ENCODE results near the gene CD109. TPM values are rescaled to one million over a fixed set of nuclear protein-coding genes. Genes with fewer than 3 reads are reported as not detected.
A peak's percentile ranks its signal among the peaks of the same experiment; 100 is the strongest.

Gene CD109
- total RNA-seq, 1 donor from 2014 or later = 1.2 TPM

- Mint-ChIP-seq H3K36me3 (no peaks in the 10 kb centered on the region), H3K4me3 (no peak overlapping the region), H3K27me3 (ENCODE audit: insufficient read depth, low read depth) (peaks cover 2% of the 10 kb centered on the region), H3K27ac (no peak overlapping the region), H3K4me1 (no peaks in the 10 kb centered on the region), H3K9me3 (peaks cover 14% of the 10 kb centered on the region)
- Histone ChIP-seq H3K79me2 (ENCODE audit: low read depth) (no peaks in the 10 kb centered on the region), H3K27me3 (no peaks in the 10 kb centered on the region), H3K4me3 (no peak overlapping the region), H3K27ac (no peak overlapping the region), H3K4me1 (no peaks in the 10 kb centered on the region), H3K9me3 (ENCODE audit: low read depth) (no peaks in the 10 kb centered on the region), H3K36me3 (no peaks in the 10 kb centered on the region), H2AFZ (replicated peaks) (peak overlapping the region; percentile 54), H4K20me1 (ENCODE audit: low read depth) (no peaks in the 10 kb centered on the region), H3K4me2 (no peak overlapping the region), H3F3A (ENCODE audit: low read depth) (no peaks in the 10 kb centered on the region), H3K9ac (no peak overlapping the region)
- TF ChIP-seq EZH2 (IDR thresholded peaks at IDR 0.05) = no peak
- peak; percentile 23 for DNase-seq (ENCODE audit: low spot score)
These were observed 7.7 kb upstream of the CD109 start for GRCh38 chr6:73688351-73688750.

GRCh38 chr6:73690056-73690455 is 5.9 kb upstream of the CD109 start:
- H3F3A ChIP-seq (ENCODE audit: low read depth) = no peaks in the 10 kb centered on the region
- H3K36me3 ChIP-seq = no peaks in the 10 kb centered on the region
- DNase-seq (ENCODE audit: low spot score) = no peak
- H3K79me2 ChIP-seq (ENCODE audit: low read depth) = no peaks in the 10 kb centered on the region
- TF ChIP-seq EZH2phosphoT487 (IDR thresholded peaks at IDR 0.05) (no peak), EZH2 (IDR thresholded peaks at IDR 0.05) (no peak), CTCF (IDR thresholded peaks at IDR 0.05) (no peak)
- H3K4me2 ChIP-seq = no peak overlapping the region
- H3K27me3 ChIP-seq = peaks cover 11% of the 10 kb centered on the region
- Mint-ChIP-seq H3K36me3 (no peaks in the 10 kb centered on the region), H3K4me3 (no peak overlapping the region), H3K27ac (no peak overlapping the region), H3K27me3 (ENCODE audit: insufficient read depth, low read depth) (peaks cover 4% of the 10 kb centered on the region), H3K9me3 (peaks cover 5% of the 10 kb centered on the region), H3K4me1 (peaks cover 2% of the 10 kb centered on the region)
- no peak overlapping the region for H3K27ac ChIP-seq
- H3K9me3 ChIP-seq (ENCODE audit: low read depth) = no peaks in the 10 kb centered on the region
- no peak overlapping the region for H3K9ac ChIP-seq
- no peak overlapping the region for H3K4me3 ChIP-seq
- no peaks in the 10 kb centered on the region for H4K20me1 ChIP-seq (ENCODE audit: low read depth)
- H3K4me1 ChIP-seq = no peaks in the 10 kb centered on the region
- H2AFZ ChIP-seq (replicated peaks) = no peak overlapping the region

GRCh38 chr6:73691512-73691911 is 4.5 kb upstream of the CD109 start:
- no peak for TF ChIP-seq EZH2 (IDR thresholded peaks at IDR 0.05)
- TF ChIP-seq EZH2phosphoT487 (IDR thresholded peaks at IDR 0.05) = no peak
- TF ChIP-seq CTCF (IDR thresholded peaks at IDR 0.05) = no peak
- H3K4me1 ChIP-seq = no peaks in the 10 kb centered on the region
- H3K27me3 ChIP-seq = peaks cover 26% of the 10 kb centered on the region
- no peak overlapping the region for H3K9ac ChIP-seq
- H3K9me3 ChIP-seq (ENCODE audit: low read depth) = no peaks in the 10 kb centered on the region
- H3K4me2 ChIP-seq = no peak overlapping the region
- H3K79me2 ChIP-seq (ENCODE audit: low read depth) = no peaks in the 10 kb centered on the region
- peaks cover 5% of the 10 kb centered on the region for H3K9me3 Mint-ChIP-seq
- no peaks in the 10 kb centered on the region for H4K20me1 ChIP-seq (ENCODE audit: low read depth)
- H3K4me3 Mint-ChIP-seq = no peak overlapping the region
- H3K27me3 Mint-ChIP-seq (ENCODE audit: insufficient read depth, low read depth) = peaks cover 9% of the 10 kb centered on the region
- DNase-seq (ENCODE audit: low spot score) = no peak
- H3F3A ChIP-seq (ENCODE audit: low read depth) = no peaks in the 10 kb centered on the region
- no peak overlapping the region for H3K4me3 ChIP-seq
- H3K27ac ChIP-seq = no peak overlapping the region
- no peaks in the 10 kb centered on the region for H3K36me3 ChIP-seq
- H3K4me1 Mint-ChIP-seq = peaks cover 9% of the 10 kb centered on the region
- no peaks in the 10 kb centered on the region for H3K36me3 Mint-ChIP-seq
- H2AFZ ChIP-seq (replicated peaks) = no peak overlapping the region
- H3K27ac Mint-ChIP-seq = no peak overlapping the region

- Histone ChIP-seq H3F3A (ENCODE audit: low read depth) (no peaks in the 10 kb centered on the region), H3K4me1 (no peaks in the 10 kb centered on the region), H3K4me3 (no peak overlapping the region), H2AFZ (replicated peaks) (peak overlapping the region; percentile 64), H3K9ac (no peak overlapping the region), H3K27ac (no peak overlapping the region), H4K20me1 (ENCODE audit: low read depth) (no peaks in the 10 kb centered on the region), H3K79me2 (ENCODE audit: low read depth) (no peaks in the 10 kb centered on the region), H3K9me3 (ENCODE audit: low read depth) (no peaks in the 10 kb centered on the region), H3K36me3 (no peaks in the 10 kb centered on the region), H3K27me3 (peaks cover 29% of the 10 kb centered on the region), H3K4me2 (no peak overlapping the region)
- Mint-ChIP-seq H3K4me3 (peak overlapping the region; percentile 83), H3K27me3 (ENCODE audit: insufficient read depth, low read depth) (peaks cover 9% of the 10 kb centered on the region), H3K27ac (no peak overlapping the region), H3K36me3 (no peaks in the 10 kb centered on the region), H3K4me1 (peaks cover 10% of the 10 kb centered on the region), H3K9me3 (peaks cover 5% of the 10 kb centered on the region)
- no peak for DNase-seq (ENCODE audit: low spot score)
- TF ChIP-seq EZH2phosphoT487 (IDR thresholded peaks at IDR 0.05) = no peak
- no peak for TF ChIP-seq CTCF (IDR thresholded peaks at IDR 0.05)
- no peak for TF ChIP-seq EZH2 (IDR thresholded peaks at IDR 0.05)
These were observed 1.1 kb upstream of the CD109 start for GRCh38 chr6:73694711-73695411.
